GM21526 (cell line): ENCODE measurements around the gene PHF23.

ENCODE experiments used
- ATAC-seq: cut with Tn5 transposase; IDR thresholded peaks from one replicate; pipeline ENCODE4 v1.9.1; 2021; ENCODE audit warnings: moderate library complexity; ENCODE audit not compliant: unreplicated experiment, low FRiP score

The PHF23 gene

DNA sequence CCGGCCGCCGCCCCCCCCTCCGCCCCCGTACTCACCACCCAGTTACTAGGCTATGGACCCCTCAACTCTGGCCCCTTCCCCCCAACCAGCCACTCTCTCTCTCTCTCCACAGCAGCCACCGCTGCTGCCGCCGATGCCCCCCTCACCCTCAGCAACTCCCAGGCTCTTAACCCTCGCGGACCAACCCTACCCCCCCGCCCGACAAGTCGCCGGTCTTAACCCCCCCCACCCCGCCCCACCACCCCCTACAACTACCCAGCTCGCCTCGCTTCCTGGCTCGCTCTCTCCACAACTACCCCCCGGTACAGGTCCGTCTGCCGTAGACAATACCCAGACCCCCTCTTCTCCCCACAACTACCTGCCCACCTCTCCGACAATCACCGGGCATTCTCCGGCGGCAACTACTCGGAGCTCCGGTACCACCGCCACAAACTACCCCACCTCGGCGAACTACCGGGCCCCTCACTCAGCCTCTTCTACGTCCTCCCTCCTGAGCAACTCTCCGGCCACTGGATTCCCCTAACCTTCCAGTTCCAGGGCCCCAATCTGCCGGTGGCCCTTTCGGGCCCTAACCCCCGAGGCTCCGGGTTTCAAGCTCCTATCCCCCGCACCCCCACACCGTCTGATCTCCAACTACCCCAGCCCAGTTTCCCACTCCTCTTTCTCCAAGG, 702 bp downstream of the PHF23 start:
- no peak for ATAC-seq

DNA sequence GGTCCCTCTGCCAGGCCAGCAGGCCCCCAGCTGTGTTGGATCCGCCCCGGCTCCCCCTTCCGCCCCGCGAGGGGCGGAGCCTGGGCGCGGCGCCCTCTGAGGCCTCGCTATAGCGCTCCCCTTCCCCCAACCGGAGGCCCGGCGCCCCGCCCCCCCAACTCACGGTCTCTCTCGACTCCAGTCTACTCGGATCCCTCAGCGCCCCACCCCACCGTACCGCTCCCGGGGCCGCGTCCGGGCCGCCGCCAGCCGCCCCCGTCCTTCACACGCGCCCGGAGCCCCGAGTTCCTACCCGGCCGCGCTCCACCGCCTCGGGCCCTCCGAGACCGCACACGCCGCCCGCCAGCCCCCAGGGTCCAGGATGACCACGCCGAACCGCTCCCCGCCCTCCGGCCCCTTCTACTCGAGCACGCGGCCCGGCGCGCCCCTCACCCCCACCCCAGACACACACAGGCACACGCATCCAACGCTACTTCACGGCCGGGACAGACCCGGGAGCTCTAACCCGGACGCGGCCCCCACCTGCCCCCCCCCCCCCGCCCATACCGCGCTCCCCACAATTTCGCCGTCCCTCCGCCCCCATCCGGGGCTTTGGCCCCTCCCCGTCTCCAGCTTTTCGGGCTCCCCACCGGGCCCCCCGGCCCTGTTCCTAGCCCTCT, 1.4 kb downstream of the PHF23 start:
- ATAC-seq, result no peak

DNA sequence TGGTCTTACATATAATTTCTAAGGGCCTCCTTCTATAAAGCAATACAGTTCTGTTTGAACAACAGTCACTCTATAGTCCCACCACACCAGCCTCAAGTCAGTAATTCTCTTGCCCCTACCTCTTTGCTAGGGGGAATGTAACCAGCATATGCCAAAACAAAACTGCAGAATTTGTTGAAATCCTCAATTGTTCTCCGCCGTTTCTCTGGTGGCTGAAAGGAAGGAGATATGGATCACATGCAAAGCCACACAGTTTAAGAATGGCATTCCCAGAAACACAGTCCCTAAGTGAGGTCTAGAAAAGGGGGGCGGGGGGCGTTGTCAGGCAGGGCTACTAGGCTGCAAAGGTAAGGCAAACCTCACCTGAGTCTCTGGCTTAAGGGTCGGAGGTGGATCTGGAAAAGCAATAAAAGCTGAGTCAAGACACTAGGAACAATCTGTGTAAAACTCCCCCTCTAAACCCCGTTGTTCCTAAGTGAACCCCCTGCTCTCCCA, 1.9 kb downstream of the PHF23 start:
- no peak for ATAC-seq

DNA sequence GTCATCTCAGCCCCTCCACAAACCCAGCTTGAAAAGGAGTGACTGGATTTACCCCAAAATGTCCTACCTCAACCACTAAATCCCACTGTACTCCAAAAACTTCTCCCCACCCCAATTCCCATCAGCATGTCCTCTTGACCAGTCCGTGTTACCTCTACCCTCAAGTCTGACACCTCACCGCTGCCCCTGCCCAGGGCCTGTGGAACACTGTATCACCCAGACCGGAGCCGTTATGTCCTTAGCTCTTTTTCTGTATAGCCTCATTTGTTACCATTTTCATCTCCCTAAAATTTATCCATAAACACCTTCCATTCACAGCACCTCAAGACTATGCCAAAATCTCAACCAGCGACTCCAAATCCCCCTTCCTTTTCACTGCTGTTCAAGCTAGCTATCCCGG, 2.4 kb downstream of the PHF23 start:
- ATAC-seq, result no peak

DNA sequence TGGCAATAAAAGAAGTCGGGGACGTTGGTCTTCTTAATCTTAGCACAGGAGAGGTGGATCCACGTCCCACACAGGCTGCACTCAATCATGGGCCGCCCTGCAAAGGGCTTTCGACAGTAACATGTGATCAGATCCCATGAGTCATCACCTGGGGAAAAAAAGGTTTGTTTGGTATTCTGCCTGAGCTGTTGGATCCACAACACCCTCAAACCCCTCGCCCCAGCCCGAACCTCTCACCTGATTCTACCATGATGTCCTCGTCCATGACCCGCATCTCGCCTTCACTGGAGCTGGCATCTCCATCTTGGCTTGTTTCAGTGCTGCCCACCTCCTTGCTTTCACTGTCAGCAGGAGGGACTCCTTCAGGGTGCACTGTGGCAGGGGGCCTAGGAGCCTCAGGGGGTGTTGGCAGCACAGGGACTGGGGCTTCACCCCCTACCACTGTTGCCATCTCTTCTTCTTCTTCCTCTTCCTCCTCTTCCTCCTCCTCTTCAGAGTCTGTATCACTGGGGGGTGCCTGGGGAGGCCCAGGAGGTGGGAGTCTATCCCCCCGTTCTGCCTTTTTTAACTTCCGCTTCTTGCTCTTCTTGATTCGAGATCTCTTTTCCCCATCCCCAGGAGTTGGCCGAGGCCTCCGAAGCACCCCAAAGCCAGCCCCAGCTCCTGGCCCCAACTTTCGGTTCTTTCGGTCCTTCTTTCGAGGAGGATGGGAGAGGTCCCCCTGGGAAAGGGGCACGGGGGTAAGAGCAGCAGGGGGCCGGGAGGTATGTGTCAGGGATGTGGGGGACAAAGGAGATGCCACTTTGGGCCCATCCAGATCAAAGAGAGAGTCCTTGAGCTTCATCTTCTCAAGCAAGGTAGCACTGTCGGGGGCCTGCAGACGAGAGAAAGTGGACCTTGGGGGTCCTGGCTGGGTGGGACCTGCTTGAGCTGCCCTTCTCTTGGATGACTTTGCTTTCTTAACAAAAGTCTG, 3.3 kb downstream of the PHF23 start:
- no peak for ATAC-seq

DNA sequence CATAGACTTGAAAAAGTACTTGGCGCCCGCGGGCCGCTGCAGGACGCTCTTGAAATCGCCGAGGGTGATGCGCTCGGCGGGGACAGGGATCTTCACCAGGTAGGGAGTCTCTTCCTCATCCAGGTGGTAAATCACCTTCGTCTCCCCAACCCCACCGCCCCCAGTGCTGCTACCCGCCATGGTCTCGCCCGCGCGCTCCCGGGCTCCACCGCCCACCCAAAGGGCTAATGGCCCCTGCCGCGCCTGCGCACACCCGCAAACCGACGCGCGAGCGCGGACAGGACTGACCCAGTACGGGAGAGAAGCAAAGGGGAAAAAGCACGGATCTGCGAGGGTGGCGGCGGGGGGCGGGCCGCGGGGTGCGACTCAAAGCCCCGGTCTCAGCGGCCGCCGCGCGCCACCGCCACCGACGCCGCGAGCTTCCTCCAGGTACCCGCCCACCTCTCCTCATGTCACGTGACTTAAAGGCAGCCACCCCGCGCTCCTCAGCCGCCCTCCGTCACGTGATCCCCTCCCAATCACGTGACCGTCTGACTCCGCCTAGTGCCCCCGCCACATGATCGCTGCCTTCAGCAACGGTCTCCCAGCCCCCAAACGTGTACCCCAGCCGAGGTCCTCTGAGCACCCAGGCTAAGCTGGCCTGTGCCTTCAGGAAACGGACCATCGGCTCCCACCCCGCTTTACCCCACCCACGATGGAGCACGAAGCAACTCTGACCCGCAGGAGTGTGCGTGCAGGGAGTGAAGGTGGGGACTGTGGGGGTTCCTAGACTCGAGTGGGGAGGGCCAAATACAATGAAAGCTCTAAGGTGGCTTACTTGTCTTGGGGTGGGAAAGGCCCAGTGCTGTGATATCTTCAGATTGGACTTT, 4.9 kb downstream of the PHF23 start, which contains the start of gene DVL2:
Gene DVL2 (minus strand): TSS at position 435 of the 869 bp plus-strand sequence. CDS start 255 bp downstream, at position 180.
- ATAC-seq, result peak; percentile 42

DNA sequence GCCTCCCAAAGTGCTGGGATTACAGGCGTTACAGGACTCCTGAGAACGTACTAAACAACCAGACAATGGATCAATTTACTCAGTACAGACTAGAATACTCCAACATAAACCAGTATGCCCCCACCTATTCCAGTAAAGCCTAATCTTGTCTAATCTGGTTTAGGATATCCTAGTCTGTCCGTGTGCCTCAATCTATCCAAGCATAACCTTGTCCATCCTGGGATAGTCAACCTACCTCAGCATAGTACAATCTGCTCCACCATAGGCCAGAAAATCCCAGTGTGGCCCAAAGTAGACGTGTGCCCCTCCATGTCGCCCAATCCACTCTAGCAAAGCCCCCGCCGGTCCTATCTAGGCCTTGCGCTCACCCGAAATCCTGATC, 5.6 kb downstream of the PHF23 start:
- no peak for ATAC-seq

DNA sequence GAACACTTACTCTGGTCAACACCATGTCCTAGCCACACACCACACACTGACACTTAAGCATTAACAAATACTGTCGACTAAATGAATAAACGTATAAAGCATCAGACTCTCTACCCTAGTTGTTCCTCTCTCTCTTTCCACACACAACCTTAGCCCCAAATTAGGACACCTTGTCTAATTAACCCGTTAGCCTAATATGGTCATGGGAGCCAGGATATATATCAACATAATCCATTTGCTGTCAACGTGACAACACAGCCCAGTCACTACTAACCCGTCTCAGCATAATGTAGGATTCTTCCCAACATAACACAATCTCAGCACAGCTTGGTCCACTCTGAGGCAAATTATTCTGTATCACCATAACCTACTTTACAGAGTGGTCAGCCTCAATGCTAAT, 7.1 kb downstream of the PHF23 start:
- ATAC-seq, result no peak

DNA sequence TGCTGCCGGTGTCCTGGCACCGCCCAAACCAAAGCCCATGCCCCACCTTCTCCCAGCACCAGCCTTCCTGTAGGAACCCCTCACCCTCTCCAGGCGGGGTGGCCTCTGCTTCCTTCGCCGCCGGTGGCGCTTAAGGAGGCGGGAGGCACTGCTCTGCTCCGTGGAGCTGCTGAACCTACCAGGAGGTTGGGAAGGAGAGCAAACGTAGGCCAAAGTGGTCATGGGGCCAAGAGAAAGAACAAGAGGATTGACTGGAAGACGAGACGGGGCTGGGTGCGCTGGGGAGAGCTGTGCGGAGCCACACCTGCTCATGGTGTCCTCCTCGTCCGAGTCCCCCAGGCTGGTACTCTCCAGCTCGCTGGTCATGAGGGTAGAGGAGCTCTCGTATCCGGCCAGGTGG, 9.8 kb downstream of the PHF23 start:
- no peak for ATAC-seq

DNA sequence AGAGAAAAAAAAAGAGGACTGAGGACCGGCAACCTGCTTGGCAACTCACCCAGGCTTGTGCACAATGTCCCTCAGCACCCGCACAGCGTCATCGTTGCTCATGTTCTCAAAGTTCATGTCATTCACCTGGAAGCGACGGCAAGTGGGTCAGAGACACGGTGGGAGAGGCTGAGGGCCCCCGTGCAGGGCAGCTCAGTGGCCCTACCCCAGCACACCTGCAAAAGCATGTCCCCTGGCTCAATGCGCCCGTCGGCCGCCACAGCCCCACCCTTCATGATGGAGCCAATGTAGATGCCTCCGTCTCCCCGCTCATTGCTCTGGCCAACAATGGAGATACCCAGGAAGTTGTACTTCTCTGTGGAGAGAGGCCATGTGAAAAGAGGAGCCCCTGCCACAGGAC, 10.3 kb downstream of the PHF23 start:
- ATAC-seq, result no peak

DNA sequence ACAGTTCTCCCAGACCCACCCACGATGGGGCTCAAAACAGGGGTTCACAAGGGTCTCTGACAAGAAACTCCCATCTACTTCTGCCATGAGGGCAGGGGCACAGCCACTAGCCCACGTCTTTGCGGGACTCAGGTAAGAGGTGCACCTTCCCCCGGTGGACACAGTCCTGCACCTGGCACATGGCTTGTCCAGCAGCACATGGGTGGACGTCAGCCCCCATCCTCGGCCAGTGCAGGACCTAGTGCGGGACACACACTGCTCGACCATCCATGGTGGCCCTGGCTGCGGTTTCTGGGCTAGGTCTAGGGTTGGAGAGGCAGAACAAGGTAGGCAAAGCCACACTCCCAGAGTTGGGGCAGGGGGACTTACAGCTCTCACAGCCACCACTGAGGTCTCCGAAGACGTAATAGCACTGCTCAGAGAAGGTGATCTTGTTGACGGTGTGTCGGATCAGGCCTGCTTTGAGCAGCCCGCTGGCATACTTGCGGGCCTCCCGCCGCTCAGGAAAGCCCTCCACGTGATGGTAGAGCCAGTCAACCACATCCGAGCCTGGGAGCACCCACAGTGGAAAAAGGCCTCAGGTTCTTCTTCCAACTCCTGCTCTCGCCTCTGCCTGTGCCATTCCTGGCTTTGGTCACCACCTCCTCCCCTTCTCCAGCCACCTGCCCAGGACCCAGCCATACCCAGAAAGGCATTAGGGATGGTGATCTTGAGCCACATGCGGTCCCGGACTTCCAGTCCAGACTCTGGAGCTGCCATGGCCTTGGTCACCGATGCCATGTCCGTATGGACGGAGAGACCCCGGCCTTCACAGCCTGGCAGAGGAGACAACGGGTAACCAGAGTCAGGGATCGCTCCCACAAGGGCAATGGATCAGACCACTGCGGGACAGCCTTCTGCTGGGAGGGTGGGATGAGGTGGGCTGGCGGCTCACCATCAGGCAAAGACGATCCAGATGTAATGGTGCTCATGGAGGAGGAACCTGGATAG, 12.2 kb downstream of the PHF23 start:
- no peak for ATAC-seq

DNA sequence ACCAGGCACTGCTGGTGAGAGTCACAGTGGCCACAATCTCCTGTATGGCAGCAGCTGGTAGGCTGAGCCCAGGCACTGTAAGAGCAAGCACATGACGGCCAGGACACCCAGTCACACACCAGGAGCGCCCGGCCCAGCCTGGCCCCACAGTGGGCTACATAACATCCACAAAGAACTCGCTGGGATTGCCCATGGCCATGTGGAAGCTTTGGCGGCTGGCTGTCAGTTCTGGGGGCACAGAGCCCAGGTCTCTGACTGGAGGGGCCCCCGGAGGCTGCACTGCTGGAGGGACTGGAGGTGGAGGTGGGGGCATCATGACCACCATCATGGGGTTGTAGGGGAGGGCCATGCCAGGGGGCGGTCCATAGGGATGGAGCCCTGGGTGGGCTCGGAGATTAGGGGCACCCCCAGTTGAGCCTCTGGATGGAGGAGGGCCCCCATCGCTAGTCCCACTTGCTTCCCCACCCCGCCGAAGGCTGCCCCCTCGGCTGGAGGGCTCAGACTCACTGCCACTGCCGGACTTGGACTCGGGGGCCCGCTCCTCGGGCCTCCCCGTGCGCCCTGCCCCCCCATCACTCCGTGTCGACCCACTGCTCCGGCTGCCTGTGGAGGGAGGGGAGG, 13.4 kb downstream of the PHF23 start:
- ATAC-seq, result no peak

DNA sequence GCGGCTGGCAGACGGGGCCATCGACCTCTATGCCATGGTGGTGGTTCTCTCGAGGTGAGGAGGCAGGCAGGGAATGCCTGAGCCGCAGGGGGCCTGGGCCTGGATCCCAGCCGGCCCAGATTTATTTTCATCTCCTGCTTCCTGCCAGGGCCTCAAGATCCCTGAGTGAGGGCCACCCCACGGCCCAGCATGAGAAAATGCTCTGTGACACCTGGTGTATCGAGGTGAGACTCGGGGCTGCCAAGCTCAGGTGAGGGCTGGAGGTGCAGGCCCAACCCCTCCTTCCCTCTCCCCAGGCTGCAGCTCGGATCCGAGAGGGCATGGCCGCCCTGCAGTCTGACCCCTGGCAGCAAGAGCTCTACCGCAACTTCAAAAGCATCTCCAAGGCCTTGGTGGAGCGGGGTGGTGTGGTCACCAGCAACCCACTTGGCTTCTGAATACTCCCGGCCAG, 14.6 kb downstream of the PHF23 start:
- no peak for ATAC-seq

DNA sequence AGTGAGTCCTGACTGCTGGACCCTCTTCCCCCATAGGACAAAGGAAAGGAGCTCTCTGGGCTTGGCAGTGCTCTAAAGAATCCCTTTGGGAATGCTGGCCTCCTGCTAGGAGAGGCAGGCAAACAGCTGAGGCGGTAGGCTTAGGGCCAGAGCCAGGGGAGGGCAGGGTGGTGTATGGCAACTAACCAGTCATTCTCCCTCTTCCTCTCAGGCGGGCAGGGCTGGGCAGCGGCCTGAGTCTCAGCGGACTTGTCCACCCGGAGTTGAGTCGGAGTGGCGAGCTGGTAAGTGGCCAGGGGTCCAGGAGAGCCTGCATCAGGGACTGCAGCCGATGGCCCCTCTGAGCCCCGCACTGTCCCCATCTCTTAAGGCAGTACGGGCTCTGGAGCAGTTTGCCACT, 15.1 kb downstream of the PHF23 start:
- ATAC-seq, result no peak

DNA sequence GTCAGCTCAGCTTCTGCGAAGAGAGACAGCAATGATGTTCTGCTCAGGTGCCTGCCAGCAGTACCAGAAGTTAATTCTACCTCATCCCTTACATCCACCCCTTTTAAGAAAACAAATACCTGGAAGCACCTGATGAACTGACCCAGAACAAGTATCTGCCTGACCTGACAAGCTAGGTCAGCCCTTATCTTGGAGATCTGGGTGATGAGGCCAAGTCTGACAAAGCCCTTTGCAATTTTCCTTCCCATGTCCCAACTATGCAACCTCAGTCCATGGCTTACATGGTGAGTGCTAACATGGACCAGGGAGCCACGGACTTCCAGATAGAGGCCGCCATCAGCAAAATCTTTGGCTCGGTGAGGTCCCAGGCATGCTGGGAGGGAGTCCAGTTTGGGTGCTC, 15.9 kb downstream of the PHF23 start:
- no peak for ATAC-seq

DNA sequence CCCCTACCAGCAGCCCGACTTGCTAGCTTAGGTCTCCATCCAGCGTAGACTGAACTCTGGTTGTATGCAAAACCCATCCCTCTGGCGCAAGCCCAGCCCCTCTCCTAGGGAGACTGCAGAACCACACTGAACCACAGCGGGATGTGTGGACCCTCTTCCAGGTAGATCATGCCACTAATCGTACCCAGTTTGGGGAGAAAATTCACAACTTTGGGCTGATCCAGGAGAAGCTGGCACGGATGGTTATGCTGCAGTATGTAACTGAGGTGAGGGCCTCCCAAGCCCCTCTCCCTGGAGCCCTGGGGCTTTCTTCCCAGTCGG, 16.3 kb downstream of the PHF23 start:
- no peak for ATAC-seq

DNA sequence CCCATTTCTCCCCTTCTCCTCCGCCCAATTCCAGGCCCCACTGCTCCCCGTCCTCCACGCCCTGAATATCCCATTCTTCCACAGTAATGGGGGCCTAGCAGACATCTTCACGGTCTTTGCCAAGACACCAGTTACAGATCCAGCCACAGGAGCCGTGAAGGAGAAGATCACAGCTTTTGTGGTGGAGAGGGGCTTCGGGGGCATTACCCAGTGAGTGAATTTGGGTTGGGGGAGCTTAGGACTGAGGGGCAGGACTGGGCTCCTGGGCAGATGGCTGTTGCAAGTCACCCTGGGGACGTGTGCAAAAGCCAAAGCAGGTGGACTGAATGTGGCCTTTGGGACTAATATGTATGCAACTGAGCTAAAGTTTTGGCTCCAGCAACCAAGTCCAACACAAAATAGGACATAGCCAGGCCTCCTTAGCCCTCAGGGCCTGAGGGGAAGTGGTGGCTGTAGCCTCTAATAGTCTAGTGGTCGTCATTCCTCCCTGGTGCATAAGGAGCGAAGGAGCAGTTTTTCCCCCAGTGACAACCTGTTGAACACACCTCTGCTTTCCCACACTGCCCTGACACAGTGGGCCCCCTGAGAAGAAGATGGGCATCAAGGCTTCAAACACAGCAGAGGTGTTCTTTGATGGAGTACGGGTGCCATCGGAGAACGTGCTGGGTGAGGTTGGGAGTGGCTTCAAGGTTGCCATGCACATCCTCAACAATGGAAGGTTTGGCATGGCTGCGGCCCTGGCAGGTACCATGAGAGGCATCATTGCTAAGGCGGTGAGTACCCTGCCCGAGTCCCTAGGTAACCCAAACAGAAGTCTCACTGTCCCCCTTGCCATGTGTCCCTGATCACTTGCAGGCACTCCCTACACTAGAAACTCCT, 16.9 kb downstream of the PHF23 start:
- no peak for ATAC-seq
